GM13977 (cell line): ENCODE results near the gene NINL.
"Not testable (repeated sequence)": the region's sequence is repeated elsewhere in the genome, so short reads cannot be mapped to it uniquely, and the experiment has no call there.

ENCODE experiments used
- DNase-seq: peaks from one replicate; pipeline ENCODE4 v3.0.0; 2012; ENCODE audit warnings: low spot score
- in situ Hi-C: fragments of 300-500 bp; cut with MboI; formaldehyde crosslinking; loops from one replicate; pipeline ENCODE4 v1.12.0; 2022; ENCODE audit warnings: low sequenced_read_pairs, low pct_unique_long_range_greater_than_20kb, mixed read lengths, inconsistent platforms; ENCODE audit not compliant: unreplicated experiment
- TF ChIP-seq, protein P1 (sequence below): IDR thresholded peaks from 2 replicates; pipeline ENCODE4 v1.5.1; 2012; ENCODE audit warnings: mild to moderate bottlenecking, control low read depth; ENCODE audit not compliant: insufficient read depth; ENCODE audit errors: extremely low read depth, missing control alignments

NINL gene

DNA sequence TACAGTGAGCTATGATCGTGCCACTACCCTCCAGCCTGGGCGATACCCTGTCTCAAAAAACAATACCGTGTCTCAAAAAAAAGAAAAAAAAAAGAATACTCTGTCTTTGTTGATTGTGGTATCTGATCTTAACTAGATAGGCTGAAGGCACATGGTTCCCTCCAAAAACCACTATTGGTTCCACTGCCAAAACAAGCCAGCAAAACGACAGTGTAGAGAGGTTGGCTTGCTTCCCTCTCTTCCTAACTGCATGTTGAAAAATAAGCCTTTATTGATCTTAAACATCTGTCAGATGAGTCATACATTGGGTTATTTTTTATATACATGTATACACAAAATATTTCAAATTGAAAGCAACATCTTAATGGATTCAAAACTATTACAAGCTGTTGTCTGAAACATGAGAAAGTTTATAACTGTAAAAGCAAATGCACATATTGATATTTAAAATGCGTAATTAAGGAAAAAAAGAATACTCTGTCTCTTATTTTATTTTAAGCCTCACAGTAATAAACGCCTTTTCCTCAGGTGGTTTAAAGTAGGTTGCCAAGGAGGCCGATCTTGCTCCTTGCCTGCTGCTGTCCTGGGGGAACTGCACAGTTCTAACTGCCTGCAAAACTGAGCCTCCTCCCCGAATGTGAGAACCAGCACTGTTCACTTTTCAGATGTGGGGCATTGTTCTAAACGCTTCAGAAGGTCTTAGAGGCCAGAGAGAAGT, 7.0 kb upstream of the NINL start:
- TF ChIP-seq, protein P1, sequence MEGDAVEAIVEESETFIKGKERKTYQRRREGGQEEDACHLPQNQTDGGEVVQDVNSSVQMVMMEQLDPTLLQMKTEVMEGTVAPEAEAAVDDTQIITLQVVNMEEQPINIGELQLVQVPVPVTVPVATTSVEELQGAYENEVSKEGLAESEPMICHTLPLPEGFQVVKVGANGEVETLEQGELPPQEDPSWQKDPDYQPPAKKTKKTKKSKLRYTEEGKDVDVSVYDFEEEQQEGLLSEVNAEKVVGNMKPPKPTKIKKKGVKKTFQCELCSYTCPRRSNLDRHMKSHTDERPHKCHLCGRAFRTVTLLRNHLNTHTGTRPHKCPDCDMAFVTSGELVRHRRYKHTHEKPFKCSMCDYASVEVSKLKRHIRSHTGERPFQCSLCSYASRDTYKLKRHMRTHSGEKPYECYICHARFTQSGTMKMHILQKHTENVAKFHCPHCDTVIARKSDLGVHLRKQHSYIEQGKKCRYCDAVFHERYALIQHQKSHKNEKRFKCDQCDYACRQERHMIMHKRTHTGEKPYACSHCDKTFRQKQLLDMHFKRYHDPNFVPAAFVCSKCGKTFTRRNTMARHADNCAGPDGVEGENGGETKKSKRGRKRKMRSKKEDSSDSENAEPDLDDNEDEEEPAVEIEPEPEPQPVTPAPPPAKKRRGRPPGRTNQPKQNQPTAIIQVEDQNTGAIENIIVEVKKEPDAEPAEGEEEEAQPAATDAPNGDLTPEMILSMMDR: no peak
- in situ Hi-C loops: no loop called here
- DNase-seq: no peak

DNA sequence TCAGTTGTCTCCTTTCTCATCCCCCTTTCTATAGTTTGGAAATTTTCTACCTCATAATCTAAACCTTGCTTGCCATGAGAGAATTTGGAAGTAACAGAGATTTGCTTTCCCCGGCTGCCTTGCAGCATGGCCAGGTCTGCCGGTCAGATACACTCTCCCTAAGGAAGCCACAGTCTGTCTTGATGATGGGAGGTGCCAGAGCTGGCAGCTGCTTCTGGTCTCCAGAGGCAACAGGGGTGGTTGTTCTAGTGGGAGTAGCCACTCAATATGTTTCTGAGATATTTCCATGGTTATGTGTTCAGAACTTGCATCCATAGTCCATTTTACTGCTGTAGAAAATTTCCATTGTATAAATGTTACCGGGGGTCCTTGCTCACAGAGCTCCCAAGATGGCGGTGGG, 5.4 kb upstream of the NINL start:
- in situ Hi-C loops, DNase-seq: not testable (repeated sequence)

- TF ChIP-seq, protein P1: no peak
- no peak for DNase-seq
- in situ Hi-C loops: no loop called here
Measured at GRCh38 chr20:25588491-25588890, 3.2 kb upstream of the NINL start.

GRCh38 chr20:25587536-25587935, 2.2 kb upstream of the NINL start:
- in situ Hi-C loops: no loop called here
- TF ChIP-seq, protein P1: no peak

DNA sequence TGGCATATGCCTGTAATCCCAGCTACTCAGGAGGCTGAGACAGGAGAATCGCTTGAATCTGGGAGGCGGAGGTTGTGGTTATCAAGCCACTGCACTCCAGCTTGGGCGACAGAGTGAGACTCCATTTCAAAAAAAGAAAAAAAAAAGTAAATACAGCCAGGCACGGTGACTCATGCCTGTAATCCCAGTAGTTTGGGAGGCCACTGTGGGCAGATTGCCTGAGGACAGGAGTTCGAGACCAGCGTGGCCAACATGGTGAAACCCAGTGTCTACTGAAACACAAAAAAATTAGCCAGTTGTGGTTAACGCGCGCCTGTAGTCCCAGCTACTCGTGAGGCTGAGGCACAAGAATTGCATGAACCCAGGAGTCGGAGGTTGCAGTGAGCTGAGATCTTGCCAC, 1.5 kb upstream of the NINL start:
- no peak for DNase-seq
- TF ChIP-seq, protein P1: no peak
- in situ Hi-C loops: no loop called here

More at GRCh38 chr20:25587536-25587935, 2.2 kb upstream of the NINL start:
- no peak for DNase-seq

- DNase-seq, in situ Hi-C loops: not testable (repeated sequence)
Measured at GRCh38 chr20:25583607-25584006, 1.7 kb downstream of the NINL start.

DNA sequence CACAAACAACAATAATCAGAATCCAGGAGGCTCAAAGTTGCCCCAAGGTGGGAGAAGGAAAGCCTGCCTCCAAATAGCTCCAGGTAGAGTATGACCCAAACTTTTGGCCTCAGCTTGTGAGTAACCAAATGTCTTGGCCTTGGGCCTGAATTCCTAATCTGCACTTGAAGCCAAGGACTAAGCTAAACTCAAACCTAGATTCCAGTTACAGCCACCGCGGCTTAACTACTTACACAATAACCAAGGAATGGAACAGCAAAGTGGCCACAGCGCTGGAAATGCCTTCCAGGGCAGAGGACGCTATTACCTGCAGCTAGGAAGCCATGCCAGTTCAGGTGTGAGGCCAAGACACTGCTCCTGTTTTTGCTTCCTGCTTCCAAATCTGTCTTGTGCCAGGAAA, 4.6 kb downstream of the NINL start:
- TF ChIP-seq, protein P1: no peak
- DNase-seq: no peak
- in situ Hi-C loops: no loop called here
